Measurements from ENCODE around the gene UGP2. TPM values are rescaled to one million over a fixed set of nuclear protein-coding genes. Genes with fewer than 3 reads are reported as not detected.

Gene UGP2
- polyA plus RNA-seq (2011; rRNA removed): 136 and 162 TPM in 2 replicates
- polyA plus RNA-seq (2012; cell fraction: cytosol; rRNA removed): 26.8 and 28.5 TPM in 2 replicates
- polyA plus RNA-seq (2012; cell fraction: nucleus; rRNA removed): 7.4 and 13.8 TPM in 2 replicates
- polyA plus RNA-seq (2017; fragmentation: RNase III; extraction: RNeasy Plus Mini Kit Qiagen cat#74134 plus additional on column Dnase treatment): 110 to 119 TPM (median 114 TPM) in 3 replicates
- polyA minus RNA-seq (2011; rRNA and poly(A)+ RNA removed): 19.7 and 25.8 TPM in 2 replicates

DNA sequence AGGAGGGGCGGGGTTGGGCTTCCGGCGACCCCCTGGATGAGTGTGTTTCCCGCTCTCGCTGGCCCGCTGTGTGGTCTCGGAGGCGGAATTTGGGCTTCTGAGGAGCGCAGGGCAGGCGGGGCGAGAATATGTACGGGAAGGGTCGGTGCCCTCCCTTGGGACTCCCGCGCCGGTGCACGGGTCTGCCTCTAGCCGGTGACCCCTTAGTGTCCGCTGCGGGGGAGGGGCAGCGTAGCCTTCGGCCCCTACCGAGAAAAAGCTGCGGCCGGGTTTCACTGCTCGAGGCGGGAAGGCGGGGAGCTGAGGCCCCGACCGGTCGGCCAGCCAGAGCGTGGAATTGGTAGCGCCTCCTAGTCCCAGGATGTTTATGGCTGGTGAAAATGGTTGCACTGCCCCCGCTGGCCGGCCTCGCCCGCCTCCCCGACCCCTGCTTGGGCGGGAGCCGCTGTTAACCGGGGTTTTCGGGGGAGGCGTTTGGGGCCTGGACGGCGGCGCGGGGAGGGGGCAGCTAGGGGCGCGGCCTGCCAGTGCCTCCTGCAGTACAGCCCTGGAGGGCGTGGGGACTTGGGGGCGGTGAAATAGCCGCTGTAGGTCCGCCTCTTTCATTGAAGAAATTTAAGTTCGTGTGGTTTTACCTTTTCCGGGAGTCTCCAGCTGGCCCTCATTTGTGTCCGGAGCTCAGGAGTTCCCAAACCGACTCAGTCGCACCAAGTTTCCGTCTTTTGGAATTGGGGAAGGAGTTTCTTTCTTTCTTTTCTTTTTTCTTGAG, at the start of gene UGP2:
TSS of gene UGP2 (plus strand) at position 643 of the 769 bp plus-strand sequence. CDS start 290 bp downstream, outside the sequence.
- CTCF ChIA-PET: interaction anchor here (0.7 to 6.8 kb wide), 20 partner anchors 9 to 155 kb away, joined by 3 to 56 read pairs (median 4); no protein-coding TSS in a partner anchor
- H3K4me3 ChIP-seq: peak within 1 kb of the TSS; percentile 93
- POLR2A ChIA-PET: interaction anchor here (0.6 to 5.7 kb wide), 24 partner anchors 9 to 253 kb away, joined by 3 to 103 read pairs (median 4); partner anchors contain the start of genes MDH1 and WDPCP
- peak; percentile 75 to 95 for DNase-seq (ENCODE audit: low read depth in 1 of 2, low spot score in 1 of 2)
- peaks cover 17% of the 10 kb centered on the region; the same call in 2 of the 3 replicates for H3K4me1 ChIP-seq
- H3K27ac ChIP-seq: peak within 1 kb of the TSS; percentile 94 to 98
- no peak for FAIRE-seq
- H3K9me3 ChIP-seq: no peaks in the 10 kb centered on the region
- ATAC-seq: peak; percentile 75 to 91
- peak within 1 kb of the TSS; percentile 83 for H3K4me2 ChIP-seq
- under 1% methylated on average over 48 of the region's 59 CpGs for WGBS (ENCODE audit: missing lambda C conversion rate)
- no peak for TF ChIP-seq FOXS1 (CRISPR knock-in tag; IDR thresholded peaks at IDR 0.05)
- TF ChIP-seq, protein P1, sequence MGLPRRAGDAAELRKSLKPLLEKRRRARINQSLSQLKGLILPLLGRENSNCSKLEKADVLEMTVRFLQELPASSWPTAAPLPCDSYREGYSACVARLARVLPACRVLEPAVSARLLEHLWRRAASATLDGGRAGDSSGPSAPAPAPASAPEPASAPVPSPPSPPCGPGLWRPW (IDR thresholded peaks at IDR 0.05): no peak
- TF ChIP-seq HMGXB4 (CRISPR knock-in tag; IDR thresholded peaks at IDR 0.05; ENCODE audit: borderline replicate concordance): no peak
- TF ChIP-seq BHLHE40 (IDR thresholded peaks at IDR 0.05; ENCODE audit: low read depth, low read length): no peak
- TF ChIP-seq PHF8 (IDR thresholded peaks at IDR 0.05; ENCODE audit: borderline replicate concordance, low read depth): peak; percentile 78
- peak; percentile 78; the same call in 1 of the 2 replicates for TF ChIP-seq MAZ (IDR thresholded peaks at IDR 0.05; ENCODE audit: borderline replicate concordance, low read depth, low read length)
- TF ChIP-seq, protein P2, sequence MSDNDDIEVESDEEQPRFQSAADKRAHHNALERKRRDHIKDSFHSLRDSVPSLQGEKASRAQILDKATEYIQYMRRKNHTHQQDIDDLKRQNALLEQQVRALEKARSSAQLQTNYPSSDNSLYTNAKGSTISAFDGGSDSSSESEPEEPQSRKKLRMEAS (IDR thresholded peaks at IDR 0.05): peak; percentile 53; the same call in 1 of the 2 replicates
- no peak for TF ChIP-seq HOXB13 (CRISPR knock-in tag; IDR thresholded peaks at IDR 0.05; ENCODE audit: low read depth)
- no peak for TF ChIP-seq RARB (CRISPR knock-in tag; IDR thresholded peaks at IDR 0.05)
- TF ChIP-seq ZFP36 (IDR thresholded peaks at IDR 0.05; ENCODE audit: borderline replicate concordance, partially characterized antibody): no peak
- no peak for TF ChIP-seq GATA3 (IDR thresholded peaks at IDR 0.05; ENCODE audit: borderline replicate concordance)
- TF ChIP-seq JUNB (IDR thresholded peaks at IDR 0.05): no peak
- TF ChIP-seq EP300 (IDR thresholded peaks at IDR 0.05): no peak
- TF ChIP-seq CBX8 (IDR thresholded peaks at IDR 0.05): no peak
- no peak for TF ChIP-seq PBX3 (IDR thresholded peaks at IDR 0.05)
- no peak for TF ChIP-seq MAFK (IDR thresholded peaks at IDR 0.05; ENCODE audit: partially characterized antibody)
- TF ChIP-seq JUN (IDR thresholded peaks at IDR 0.05): peak in 1 of 2 experiments; percentile 77; a peak in 4 of 5 replicates
- TF ChIP-seq CEBPB (IDR thresholded peaks at IDR 0.05): no peak; a peak in 1 of 4 replicates
- TF ChIP-seq, protein P3, sequence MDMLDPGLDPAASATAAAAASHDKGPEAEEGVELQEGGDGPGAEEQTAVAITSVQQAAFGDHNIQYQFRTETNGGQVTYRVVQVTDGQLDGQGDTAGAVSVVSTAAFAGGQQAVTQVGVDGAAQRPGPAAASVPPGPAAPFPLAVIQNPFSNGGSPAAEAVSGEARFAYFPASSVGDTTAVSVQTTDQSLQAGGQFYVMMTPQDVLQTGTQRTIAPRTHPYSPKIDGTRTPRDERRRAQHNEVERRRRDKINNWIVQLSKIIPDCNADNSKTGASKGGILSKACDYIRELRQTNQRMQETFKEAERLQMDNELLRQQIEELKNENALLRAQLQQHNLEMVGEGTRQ (IDR thresholded peaks at IDR 0.05): no peak
- no peak for TF ChIP-seq ATOH8 (CRISPR knock-in tag; IDR thresholded peaks at IDR 0.05; ENCODE audit: low read depth)
- TF ChIP-seq RNF2 (IDR thresholded peaks at IDR 0.05; ENCODE audit: borderline replicate concordance, low read depth): no peak
- no peak for TF ChIP-seq CBX2 (IDR thresholded peaks at IDR 0.05; ENCODE audit: borderline replicate concordance, low read depth)
- peak in 1 of 2 experiments; percentile 52; a peak in 3 of 5 replicates for TF ChIP-seq RAD21 (conservative IDR thresholded peaks at IDR 0.05 in 1 of 2, IDR thresholded peaks at IDR 0.05 in 1 of 2)
- TF ChIP-seq ZC3H11A (IDR thresholded peaks at IDR 0.05): no peak; the same call in 1 of the 2 replicates
- TF ChIP-seq NPAS2 (CRISPR knock-in tag; IDR thresholded peaks at IDR 0.05; ENCODE audit: borderline replicate concordance): no peak
- no peak for TF ChIP-seq KDM5A (IDR thresholded peaks at IDR 0.05)
- TF ChIP-seq EHMT2 (IDR thresholded peaks at IDR 0.05; ENCODE audit: low read depth): no peak
- TF ChIP-seq MYC (IDR thresholded peaks at IDR 0.05; ENCODE audit: borderline replicate concordance, low read length): peak; percentile 47; the same call in 1 of the 2 replicates
- TF ChIP-seq SREBF2 (IDR thresholded peaks at IDR 0.05): no peak
- TF ChIP-seq KDM1A (IDR thresholded peaks at IDR 0.05; ENCODE audit: low read depth): no peak
- no peak for TF ChIP-seq HOXA7 (CRISPR knock-in tag; IDR thresholded peaks at IDR 0.05)
- peak; percentile 64; the same call in 1 of the 2 replicates for TF ChIP-seq E2F6 (IDR thresholded peaks at IDR 0.05; ENCODE audit: borderline replicate concordance, low read depth)
- no peak for TF ChIP-seq FOSB (CRISPR knock-in tag; IDR thresholded peaks at IDR 0.05)
- TF ChIP-seq RFX5 (IDR thresholded peaks at IDR 0.05): no peak
- peak; percentile 60 for TF ChIP-seq POLR2A (IDR thresholded peaks at IDR 0.05; ENCODE audit: low read length)
